Body of pancreas (tissue), 4 donors: ENCODE data around the gene KIRREL2. TPM values are rescaled to one million over a fixed set of nuclear protein-coding genes. Genes with fewer than 3 reads are reported as not detected.

Experiments used
- ATAC-seq: fragments of 150-250 bp; one replicate; pipeline ENCODE4 v1.9.1; 2016
- DNase-seq, 4 donors: peaks; one replicate each; pipeline ENCODE4 v3.0.0-alpha.2; 2019
- H3K27ac ChIP-seq, 4 donors: fragments of 200-600 bp; sonication (generic); 1 replicate in 3 of 4; 2 replicates in 1 of 4; pipeline versions ENCODE4 v1.5.1 to v1.6.1; 2016 to 2019; ENCODE audit warnings: mild to moderate bottlenecking in 1 of 4, mixed read lengths in 1 of 4, moderate library complexity in 1 of 4
- H3K27me3 ChIP-seq, 2 donors: fragments of 200-600 bp; sonication (generic); one replicate each; pipeline ENCODE4 v1.6.0; 2016; ENCODE audit warnings: mild to moderate bottlenecking in 1 of 2
- H3K36me3 ChIP-seq, 2 donors: fragments of 200-600 bp; sonication (generic); replicated peaks in 1 of 2; 2 replicates each; pipeline ENCODE4 v1.5.1; 2016; ENCODE audit warnings: low read depth in 2 of 2; ENCODE audit not compliant: insufficient read depth in 1 of 2
- H3K4me1 ChIP-seq: fragments of 200-600 bp; sonication (generic); one replicate; pipeline ENCODE4 v1.6.0; 2016
- H3K4me3 ChIP-seq, 2 donors: fragments of 200-600 bp; sonication (generic); 1 replicate in 1 of 2; 2 replicates in 1 of 2; pipeline ENCODE4 v1.5.1; 2016 to 2019
- H3K9me3 ChIP-seq, 3 donors: fragments of 200-600 bp; sonication (generic); 1 replicate in 2 of 3; 2 replicates in 1 of 3; pipeline ENCODE4 v1.5.1; 2016
- POLR2A ChIP-seq, 3 donors: fragments of 450-650 bp; IDR thresholded peaks; one replicate each; pipeline ENCODE4 v1.6.1; 2016; ENCODE audit warnings: antibody characterized with exemption in 3 of 3, mild to moderate bottlenecking in 2 of 3
- WGBS, 2 donors: methylation state at CpG; one replicate each; pipeline ENCODE4 v1.1.5; 2017; 5-methylcytosine and 5-hydroxymethylcytosine counted together
- intact Hi-C: fragments of 100-400 bp; cut with DNase I; formaldehyde crosslinking; loops from one replicate; pipeline ENCODE4 v1.15.1; 2023
- total RNA-seq, 2 donors: library from RNA; depleted of rRNA; stranded (reverse); fragments of >200 nt; gene quantifications; one replicate each; pipeline ENCODE4 v1.1.0, GENCODE V29; 2016
- TF ChIP-seq, protein P1 (sequence below), 7 experiments: fragments of 450-650 bp in 4 of 7; fragments of 200-600 bp in 3 of 7; sonication (generic) in 3 of 7; IDR thresholded peaks; one replicate each; pipeline ENCODE4 v1.5.1; 2016 to 2019; ENCODE audit warnings: antibody characterized with exemption in 7 of 7

Gene KIRREL2
- total RNA-seq, 2 donors from 2014 or later = 42.5 to 75.5 TPM

DNA sequence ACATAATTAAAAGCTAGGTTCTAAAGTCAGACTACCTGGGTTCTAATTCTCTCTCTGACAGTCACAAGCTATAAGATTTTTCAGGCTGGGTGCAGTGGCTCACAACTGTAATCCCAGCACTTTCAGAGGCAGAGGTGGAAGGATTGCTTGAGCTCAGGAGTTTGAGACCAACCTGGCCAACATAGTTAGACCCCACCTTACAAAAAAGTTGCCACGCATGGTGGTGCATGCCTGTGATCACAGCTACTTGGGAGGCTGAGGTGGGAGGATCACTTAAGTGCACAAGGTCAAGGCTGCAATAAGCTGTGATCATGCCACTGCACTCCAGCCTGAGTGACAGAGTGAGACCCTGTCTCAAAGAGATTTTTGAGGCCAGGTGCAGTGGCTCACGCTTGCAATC lies 37.6 kb downstream of the KIRREL2 start:
- Histone ChIP-seq H3K27me3 (no peaks in the 10 kb centered on the region), H3K36me3 (peaks cover 3 to 6% of the 10 kb centered on the region in 2 donors), H3K4me1 (peaks cover 14% of the 10 kb centered on the region), H3K27ac (no peak overlapping the region), H3K4me3 (no peak overlapping the region), H3K9me3 (no peaks in the 10 kb centered on the region)
- WGBS, 2 donors = 89 to 100% methylated on average over 1 to 2 of the region's 2 CpGs
- no peak for TF ChIP-seq POLR2A (IDR thresholded peaks at IDR 0.05)
- TF ChIP-seq, protein P1, sequence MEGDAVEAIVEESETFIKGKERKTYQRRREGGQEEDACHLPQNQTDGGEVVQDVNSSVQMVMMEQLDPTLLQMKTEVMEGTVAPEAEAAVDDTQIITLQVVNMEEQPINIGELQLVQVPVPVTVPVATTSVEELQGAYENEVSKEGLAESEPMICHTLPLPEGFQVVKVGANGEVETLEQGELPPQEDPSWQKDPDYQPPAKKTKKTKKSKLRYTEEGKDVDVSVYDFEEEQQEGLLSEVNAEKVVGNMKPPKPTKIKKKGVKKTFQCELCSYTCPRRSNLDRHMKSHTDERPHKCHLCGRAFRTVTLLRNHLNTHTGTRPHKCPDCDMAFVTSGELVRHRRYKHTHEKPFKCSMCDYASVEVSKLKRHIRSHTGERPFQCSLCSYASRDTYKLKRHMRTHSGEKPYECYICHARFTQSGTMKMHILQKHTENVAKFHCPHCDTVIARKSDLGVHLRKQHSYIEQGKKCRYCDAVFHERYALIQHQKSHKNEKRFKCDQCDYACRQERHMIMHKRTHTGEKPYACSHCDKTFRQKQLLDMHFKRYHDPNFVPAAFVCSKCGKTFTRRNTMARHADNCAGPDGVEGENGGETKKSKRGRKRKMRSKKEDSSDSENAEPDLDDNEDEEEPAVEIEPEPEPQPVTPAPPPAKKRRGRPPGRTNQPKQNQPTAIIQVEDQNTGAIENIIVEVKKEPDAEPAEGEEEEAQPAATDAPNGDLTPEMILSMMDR (IDR thresholded peaks at IDR 0.05) = no peak
- DNase-seq = no peak
- intact Hi-C loops = no loop called here
- ATAC-seq = no peak

DNA sequence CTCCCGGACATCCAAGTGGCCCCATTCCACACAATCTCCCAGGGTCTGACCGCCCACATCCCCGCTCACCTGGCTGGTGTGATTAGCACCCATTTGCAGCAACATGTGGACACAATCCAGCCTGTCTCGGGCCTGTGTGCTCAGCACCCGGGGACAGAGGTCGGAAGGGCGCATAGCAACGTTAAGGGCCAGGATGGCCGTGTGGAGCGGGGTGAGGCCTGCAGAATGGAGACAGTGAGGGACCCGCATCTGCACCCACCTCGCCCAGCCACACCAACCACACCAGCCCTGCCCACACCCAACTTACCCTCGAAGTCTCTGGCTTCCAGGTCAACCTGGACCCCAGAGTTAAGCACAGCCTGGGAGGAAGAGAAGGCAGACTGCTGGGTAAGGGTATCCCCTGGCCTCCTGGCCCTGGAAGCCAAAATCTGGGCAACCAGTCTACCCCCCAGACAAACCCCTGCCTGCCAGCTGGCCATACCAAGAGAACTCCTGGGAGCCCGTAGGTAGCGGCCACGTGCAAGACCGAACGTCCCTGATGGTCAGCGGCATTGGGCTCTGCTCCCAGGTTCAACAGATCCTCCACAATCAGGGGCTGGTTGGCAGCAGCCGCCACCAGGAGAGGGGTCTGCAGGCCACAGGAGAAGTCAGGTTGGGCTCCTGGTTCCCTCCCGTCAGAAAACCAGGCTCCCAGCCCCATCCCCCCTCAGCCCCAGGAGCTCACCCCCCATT lies 39.4 kb downstream of the KIRREL2 start:
- Histone ChIP-seq H3K27me3 (no peaks in the 10 kb centered on the region), H3K36me3 (peaks cover 0 to 2% of the 10 kb centered on the region in 2 donors), H3K27ac (no peak overlapping the region), H3K4me3 (no peak overlapping the region), H3K4me1 (peaks cover 17% of the 10 kb centered on the region), H3K9me3 (no peaks in the 10 kb centered on the region)
- DNase-seq = no peak
- ATAC-seq = no peak
- no peak for TF ChIP-seq POLR2A (IDR thresholded peaks at IDR 0.05)
- TF ChIP-seq, protein P1 (IDR thresholded peaks at IDR 0.05) = no peak
- intact Hi-C loops = no loop called here
- 75 to 89% methylated on average over 9 to 21 of the region's 21 CpGs for WGBS, 2 donors

DNA sequence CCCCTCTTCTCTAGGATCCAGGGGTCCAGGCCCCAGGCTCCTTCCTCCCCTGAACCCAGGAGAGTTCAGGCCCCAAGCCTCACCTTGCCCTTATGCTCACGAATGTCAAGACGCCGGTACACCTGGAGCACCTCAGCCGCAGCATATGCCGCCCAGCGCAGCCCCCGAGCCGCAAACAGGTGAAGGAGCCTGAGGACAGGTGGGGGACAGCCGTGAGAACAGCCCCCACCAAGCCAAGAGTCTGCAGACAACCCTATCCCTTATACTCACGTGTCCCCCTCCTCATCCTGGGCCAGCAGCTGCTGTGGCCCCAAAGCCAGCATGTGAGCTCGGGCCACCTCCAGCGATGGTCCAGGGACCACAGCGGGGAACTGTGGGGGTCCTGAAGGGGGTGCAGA lies 39.9 kb downstream of the KIRREL2 start:
- no peak for DNase-seq
- 93% methylated on average over 12 of the region's 13 CpGs; no CpG with 5 or more reads in 1 of the 2 donors for WGBS, 2 donors

DNA sequence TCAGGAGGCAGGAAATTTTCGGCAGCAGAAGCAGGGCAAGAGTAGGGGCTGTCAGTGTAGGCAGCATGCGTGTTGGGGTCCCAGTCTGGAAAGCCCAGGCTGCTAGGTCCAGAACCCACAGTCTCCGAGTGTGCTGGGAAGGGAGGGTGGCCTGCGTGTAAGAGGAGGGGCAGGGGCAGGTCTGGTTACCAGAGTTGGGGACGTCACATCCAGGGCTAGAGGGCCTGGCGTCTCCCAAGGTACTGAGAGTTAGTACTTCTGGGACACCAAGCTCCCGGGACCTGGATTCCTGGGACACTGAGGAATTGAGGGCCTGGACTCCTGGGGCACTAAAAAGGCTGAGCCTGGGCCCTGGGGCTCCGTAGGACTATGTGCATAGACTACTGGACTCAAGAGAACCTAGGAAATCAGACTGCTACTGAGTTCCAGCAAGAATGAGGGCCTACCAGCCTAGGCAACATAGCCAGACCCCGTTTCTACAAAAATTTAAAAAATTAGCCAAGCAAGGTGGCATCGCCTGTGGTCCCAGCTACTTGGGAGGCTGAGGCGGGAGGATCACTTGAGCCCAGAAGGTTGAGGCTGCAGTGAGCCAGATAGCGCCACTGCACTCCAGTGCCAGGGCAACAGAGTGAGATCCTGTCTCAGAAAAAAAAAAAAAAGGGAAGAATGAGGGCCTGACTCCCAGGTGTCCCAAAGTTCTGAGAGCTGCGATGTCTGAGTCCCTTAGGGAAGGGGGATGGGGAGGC lies 41.2 kb downstream of the KIRREL2 start:
- no peaks in the 10 kb centered on the region for H3K27me3 ChIP-seq
- H3K27ac ChIP-seq = peak overlapping the region in 1 of 4 donors; percentile 64
- TF ChIP-seq, protein P1 (IDR thresholded peaks at IDR 0.05) = no peak
- no peak for TF ChIP-seq POLR2A (IDR thresholded peaks at IDR 0.05)
- DNase-seq = no peak
- peaks cover 18% of the 10 kb centered on the region for H3K4me1 ChIP-seq
- intact Hi-C loops = no loop called here
- peaks cover 0 to 2% of the 10 kb centered on the region in 2 donors for H3K36me3 ChIP-seq
- ATAC-seq = no peak
- H3K4me3 ChIP-seq = no peak overlapping the region
- no peaks in the 10 kb centered on the region for H3K9me3 ChIP-seq
- 80 to 86% methylated on average over 12 to 13 of the region's 13 CpGs for WGBS, 2 donors

More for the DNA sequence above, 39.9 kb downstream of the KIRREL2 start:
- TF ChIP-seq, protein P1 (IDR thresholded peaks at IDR 0.05) = no peak
- no peak for TF ChIP-seq POLR2A (IDR thresholded peaks at IDR 0.05)
- peaks cover 18% of the 10 kb centered on the region for H3K4me1 ChIP-seq
- H3K9me3 ChIP-seq = no peaks in the 10 kb centered on the region
- ATAC-seq = no peak
- H3K27ac ChIP-seq = no peak overlapping the region
- H3K36me3 ChIP-seq = peaks cover 0 to 2% of the 10 kb centered on the region in 2 donors
- no peak overlapping the region for H3K4me3 ChIP-seq
- H3K27me3 ChIP-seq = no peaks in the 10 kb centered on the region
- intact Hi-C loops = no loop called here
